ENCODE measurements around the gene DHX15.
"Not testable (repeated sequence)": the region's sequence is repeated elsewhere in the genome, so short reads cannot be mapped to it uniquely, and the experiment has no call there.

Gene DHX15

DNA sequence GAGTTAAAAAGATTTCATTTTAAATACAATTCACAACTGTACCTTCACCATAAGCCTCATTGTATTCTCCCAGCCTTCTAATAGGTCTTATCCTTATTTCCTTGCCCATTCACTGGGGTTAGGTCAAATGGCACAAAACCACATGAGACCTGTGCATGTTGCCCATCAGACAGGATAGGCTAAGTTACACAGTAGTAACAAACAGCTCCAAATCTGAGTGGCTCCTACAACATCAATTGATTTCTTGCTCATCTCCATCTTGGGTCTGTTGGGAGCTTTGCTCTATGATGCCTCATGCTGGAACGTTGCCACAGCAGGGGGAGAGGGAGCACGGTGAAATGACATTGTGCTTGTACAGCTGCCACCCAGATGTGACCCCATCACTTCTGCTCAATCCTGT, 70.6 kb downstream of the DHX15 start:
- Mint-ChIP-seq H3K4me3 (no peak overlapping the region), H3K27ac (no peak overlapping the region), H3K36me3 (ENCODE audit: low read depth) (peaks cover 22% of the 10 kb centered on the region), H3K9me3 (no peaks in the 10 kb centered on the region), H3K27me3 (no peaks in the 10 kb centered on the region), H3K4me1 (ENCODE audit: low read depth) (no peaks in the 10 kb centered on the region)
- intact Hi-C loops (cut with micrococcal nuclease) = no loop called here

DNA sequence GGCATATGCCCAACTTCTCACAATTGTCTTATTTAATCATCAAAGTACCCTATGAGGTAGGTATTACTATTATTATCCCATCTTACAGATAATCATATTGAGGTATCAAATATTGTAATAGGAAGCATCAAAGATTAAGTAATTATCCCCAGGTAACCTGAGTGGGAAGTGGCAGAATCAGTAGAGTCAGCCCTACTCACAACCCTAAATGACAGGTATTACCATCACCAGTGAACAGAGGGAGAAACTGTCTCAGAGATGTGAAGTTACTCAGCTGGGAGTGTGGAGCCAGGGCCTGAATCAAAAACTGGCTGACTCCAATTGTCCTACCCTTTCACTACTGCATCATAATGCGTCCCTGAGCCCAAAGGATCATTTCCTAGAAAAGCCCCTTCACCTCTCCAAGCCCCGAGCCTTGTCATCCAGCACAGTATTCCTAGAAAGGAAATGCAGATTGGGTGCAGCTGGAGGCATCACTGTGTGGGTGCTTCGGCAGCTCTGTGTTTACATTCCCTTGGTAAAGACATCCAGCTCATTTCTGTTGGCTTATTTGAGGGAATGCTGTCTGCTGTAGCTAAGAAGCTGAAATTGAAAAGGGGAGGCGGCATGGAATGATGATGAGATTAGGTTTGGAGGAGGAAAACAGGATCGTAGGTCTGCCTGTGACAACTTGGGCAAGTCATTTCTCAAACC, 72.8 kb downstream of the DHX15 start:
- Mint-ChIP-seq H3K27ac (no peak overlapping the region), H3K27me3 (peaks cover 1% of the 10 kb centered on the region), H3K36me3 (ENCODE audit: low read depth) (peaks cover 10% of the 10 kb centered on the region), H3K9me3 (no peaks in the 10 kb centered on the region), H3K4me1 (ENCODE audit: low read depth) (no peaks in the 10 kb centered on the region), H3K4me3 (no peak overlapping the region)
- intact Hi-C loops (cut with micrococcal nuclease) = no loop called here

DNA sequence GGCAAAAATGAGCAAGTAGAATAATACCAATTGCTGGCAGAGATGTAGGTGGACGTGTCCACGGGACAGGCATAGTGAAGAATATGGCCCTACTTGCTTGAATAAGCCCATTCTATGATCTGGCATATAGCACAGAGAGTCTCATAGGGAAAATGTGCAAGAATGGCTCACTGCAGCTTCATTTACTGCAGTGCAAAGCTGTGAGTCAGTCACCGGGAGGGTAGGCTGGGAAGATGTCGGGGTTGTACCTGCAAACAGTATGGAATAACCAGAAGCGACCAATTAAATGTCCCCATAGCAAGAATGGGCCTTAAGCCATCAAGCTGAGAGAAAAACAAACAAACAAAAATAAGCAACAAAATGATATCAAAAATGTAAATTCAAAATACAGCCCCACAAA, 74.3 kb downstream of the DHX15 start:
- intact Hi-C loops (cut with micrococcal nuclease) = no loop called here
- H3K9me3 Mint-ChIP-seq = no peaks in the 10 kb centered on the region
- no peak overlapping the region for H3K4me3 Mint-ChIP-seq
- H3K36me3 Mint-ChIP-seq (ENCODE audit: low read depth) = no peaks in the 10 kb centered on the region
- no peaks in the 10 kb centered on the region for H3K4me1 Mint-ChIP-seq (ENCODE audit: low read depth)
- peaks cover 1% of the 10 kb centered on the region for H3K27me3 Mint-ChIP-seq
- H3K27ac Mint-ChIP-seq = no peak overlapping the region

DNA sequence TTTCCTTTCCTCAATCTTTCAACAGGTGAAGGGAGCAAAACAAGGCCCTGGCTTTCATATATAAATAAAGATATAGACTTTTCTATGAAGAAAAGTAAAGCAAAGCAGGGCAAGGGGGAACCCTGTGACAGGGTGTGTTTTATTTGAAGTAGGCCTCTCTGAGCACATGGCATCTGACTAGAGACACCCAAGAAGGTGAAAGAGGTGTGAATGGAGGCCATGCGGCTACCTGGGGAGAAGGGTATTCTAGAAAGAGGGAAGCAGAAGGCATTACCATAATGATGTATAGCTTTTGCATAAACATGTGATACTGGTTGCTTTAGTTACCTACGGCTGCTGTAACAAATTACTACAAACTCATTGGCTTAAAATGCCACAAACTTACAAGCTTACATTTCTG, 75.8 kb downstream of the DHX15 start:
- H3K27ac Mint-ChIP-seq = no peak overlapping the region
- intact Hi-C loops (cut with micrococcal nuclease) = no loop called here
- peaks cover 1% of the 10 kb centered on the region for H3K27me3 Mint-ChIP-seq

DNA sequence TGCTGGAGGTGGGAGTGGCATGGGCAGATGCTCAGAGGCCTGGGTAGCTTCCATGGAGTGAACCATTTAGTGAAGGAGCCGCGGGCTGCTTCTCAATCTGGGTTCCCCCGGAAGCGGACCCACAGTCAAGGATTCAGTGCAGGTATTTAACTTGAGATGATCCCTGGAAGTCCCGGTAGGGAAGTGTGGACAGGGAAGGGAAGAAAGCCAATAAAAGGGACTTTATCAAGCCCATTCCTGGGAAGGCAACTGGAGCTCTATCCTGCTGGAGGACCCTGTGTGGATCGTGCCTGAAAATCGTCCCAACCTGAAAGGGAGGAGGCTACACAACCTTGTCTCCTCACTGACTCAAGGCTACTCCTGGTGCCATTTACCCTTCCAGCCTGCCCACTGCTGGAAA, 76.9 kb downstream of the DHX15 start:
- Mint-ChIP-seq H3K27me3 (peaks cover 3% of the 10 kb centered on the region), H3K4me3 (no peak overlapping the region), H3K9me3 (no peaks in the 10 kb centered on the region), H3K4me1 (ENCODE audit: low read depth) (no peaks in the 10 kb centered on the region), H3K27ac (no peak overlapping the region), H3K36me3 (ENCODE audit: low read depth) (no peaks in the 10 kb centered on the region)
- intact Hi-C loops (cut with micrococcal nuclease) = no loop called here

More for the DNA sequence above, 75.8 kb downstream of the DHX15 start:
- Mint-ChIP-seq H3K36me3 (ENCODE audit: low read depth) (no peaks in the 10 kb centered on the region), H3K4me1 (ENCODE audit: low read depth) (no peaks in the 10 kb centered on the region), H3K9me3 (no peaks in the 10 kb centered on the region), H3K4me3 (no peak overlapping the region)

DNA sequence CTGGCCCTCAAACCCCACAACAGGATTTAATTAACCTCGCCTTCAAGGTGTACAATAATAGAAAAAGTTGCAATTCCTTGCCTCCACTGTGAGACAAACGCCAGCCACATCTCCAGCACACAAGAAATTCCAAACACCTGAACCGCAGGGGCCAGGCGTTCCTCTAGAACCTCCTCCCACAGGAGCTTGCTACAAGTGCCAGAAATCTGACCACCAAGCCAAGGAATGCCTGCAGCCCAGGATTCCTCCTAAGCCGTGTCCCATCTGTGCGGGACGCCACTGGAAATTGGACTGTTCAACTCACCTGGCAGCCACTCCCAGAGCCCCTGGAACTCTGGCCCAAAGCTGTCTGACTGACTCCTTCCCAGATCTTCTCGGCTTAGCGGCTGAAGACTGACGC, 81.3 kb downstream of the DHX15 start:
- H3K4me1 Mint-ChIP-seq (ENCODE audit: low read depth); H3K4me3 Mint-ChIP-seq; intact Hi-C loops (cut with micrococcal nuclease); H3K27me3 Mint-ChIP-seq; H3K27ac Mint-ChIP-seq; H3K9me3 Mint-ChIP-seq; H3K36me3 Mint-ChIP-seq (ENCODE audit: low read depth): not testable (repeated sequence)

DNA sequence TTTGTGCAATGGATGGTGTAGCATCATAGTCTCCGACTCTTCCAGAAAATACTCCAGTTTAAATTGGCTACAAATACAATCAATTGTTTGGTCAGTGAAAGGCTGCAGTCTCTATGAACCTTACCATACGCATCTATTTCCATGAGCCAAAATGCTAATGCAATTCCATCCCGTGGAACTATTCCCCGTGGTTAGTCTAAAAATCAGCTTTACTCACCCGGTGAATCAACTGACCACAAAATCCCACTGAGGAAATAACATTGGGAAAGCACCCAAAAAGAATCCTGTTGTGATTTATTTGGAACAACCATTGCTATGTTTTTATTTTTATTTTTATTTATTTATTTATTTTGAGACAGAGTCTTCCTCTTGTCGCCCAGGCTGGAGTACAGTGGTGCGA, 87.1 kb downstream of the DHX15 start:
- Mint-ChIP-seq H3K9me3 (no peaks in the 10 kb centered on the region), H3K27ac (no peak overlapping the region), H3K4me3 (no peak overlapping the region), H3K36me3 (ENCODE audit: low read depth) (no peaks in the 10 kb centered on the region), H3K27me3 (peaks cover 4% of the 10 kb centered on the region), H3K4me1 (ENCODE audit: low read depth) (peaks cover 6% of the 10 kb centered on the region)
- intact Hi-C loops (cut with micrococcal nuclease) = no loop called here

DNA sequence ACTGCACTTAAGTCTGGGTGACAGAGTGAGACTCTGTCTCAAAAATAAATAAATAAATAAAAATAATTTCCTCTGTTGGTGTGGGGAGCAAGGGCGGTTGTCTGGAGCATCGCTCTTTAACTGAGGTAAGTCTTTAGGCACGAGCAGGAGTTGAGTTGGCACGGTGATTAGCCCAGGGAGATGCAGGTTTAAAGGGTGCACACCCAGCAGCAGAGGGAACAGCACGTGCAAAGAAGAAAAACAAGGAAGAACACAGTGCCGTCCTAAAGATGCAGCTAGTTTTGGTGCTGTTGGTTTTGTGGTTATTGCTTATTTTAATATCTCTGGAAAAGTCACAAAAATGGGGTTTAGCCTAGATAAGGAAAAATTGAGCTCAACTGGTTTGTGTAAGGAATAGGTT, 87.8 kb downstream of the DHX15 start:
- intact Hi-C loops (cut with micrococcal nuclease) = no loop called here
- H3K27ac Mint-ChIP-seq = no peak overlapping the region
- H3K4me1 Mint-ChIP-seq (ENCODE audit: low read depth) = peaks cover 6% of the 10 kb centered on the region
- H3K27me3 Mint-ChIP-seq = peaks cover 2% of the 10 kb centered on the region
- H3K36me3 Mint-ChIP-seq (ENCODE audit: low read depth) = no peaks in the 10 kb centered on the region
- no peak overlapping the region for H3K4me3 Mint-ChIP-seq
- no peaks in the 10 kb centered on the region for H3K9me3 Mint-ChIP-seq

DNA sequence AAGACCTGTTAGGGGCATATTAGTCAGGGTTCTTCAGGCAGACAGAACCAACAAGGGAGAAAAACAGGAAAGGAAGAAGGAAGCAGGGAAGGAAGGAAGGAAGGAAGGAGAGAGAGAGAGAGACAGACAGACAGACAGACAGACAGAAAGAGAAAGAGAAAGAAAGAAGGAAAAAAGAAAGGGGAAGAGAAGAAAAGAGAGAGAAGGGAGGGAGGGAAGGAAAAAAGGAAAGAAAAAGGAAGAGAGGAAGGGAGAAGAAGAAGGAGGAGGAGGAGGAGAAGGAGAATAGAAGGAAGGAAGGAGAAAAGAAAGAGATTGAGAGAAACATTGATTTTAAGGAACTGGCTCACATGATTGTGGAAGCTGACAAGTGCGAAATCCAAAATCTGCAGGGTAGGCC, 89.0 kb downstream of the DHX15 start:
- Mint-ChIP-seq H3K36me3 (ENCODE audit: low read depth) (no peaks in the 10 kb centered on the region), H3K9me3 (no peaks in the 10 kb centered on the region), H3K27me3 (peaks cover 2% of the 10 kb centered on the region), H3K4me3 (no peak overlapping the region), H3K27ac (no peak overlapping the region), H3K4me1 (ENCODE audit: low read depth) (peaks cover 6% of the 10 kb centered on the region)
- intact Hi-C loops (cut with micrococcal nuclease) = no loop called here

DNA sequence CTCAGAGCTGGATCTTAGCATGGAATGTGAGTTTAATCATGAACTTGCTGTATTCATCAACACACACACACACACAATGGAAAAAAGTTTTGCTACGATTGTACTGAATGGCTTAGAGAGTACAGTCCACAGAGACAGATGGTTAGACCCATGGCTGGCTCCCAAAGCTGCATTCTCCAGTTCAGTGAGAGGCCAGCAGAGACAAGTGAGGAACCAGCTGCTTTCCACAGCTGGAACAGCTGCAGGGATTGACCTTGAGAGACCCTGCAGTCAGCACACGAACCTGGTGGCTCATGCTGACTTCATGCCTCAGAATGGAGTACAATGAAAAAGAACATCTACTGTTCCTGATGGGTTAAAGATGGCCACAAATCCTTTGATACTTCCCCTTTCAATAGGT, 94.5 kb downstream of the DHX15 start:
- intact Hi-C loops (cut with micrococcal nuclease) = loop anchor here (10.0 kb wide), 1 partner anchor 655 kb away; no protein-coding TSS in a partner anchor
- no peaks in the 10 kb centered on the region for H3K9me3 Mint-ChIP-seq

DNA sequence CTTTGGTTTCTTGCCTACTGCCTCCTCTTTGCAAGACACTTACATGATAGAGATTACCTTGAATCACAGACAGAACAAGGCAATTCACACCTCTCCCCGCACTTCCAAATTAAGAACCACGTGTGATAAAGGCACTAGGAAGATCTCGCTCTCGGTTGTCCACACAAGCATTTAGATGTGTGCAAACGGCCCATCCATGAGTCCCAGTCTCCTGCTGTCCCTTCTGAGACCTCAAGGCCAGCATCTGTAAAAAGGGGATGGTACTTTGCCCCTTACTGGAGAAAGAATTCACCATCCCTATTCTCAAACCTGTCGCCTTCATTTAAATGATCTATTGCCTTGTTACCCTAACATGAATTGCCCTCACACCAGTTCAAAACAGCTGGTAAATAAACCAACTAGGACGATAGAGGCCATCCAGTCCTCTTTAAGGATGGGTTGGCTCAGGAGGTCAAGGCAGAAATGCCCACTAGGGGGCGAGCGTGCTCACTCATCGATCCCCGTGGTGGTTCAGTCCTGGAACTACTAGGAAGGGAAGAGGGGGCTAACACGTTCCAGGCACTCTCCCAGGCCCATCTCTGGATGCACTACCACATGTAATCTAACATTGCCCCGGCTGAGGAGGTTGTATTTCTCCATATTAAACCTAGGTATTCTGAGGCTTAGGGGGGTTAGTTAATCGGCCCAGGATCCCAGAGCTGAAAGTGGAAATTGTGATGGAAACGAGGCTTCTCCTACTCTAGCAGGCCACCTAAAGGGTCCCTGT, 95.8 kb downstream of the DHX15 start:
- Mint-ChIP-seq H3K4me3 (no peak overlapping the region), H3K27me3 (peaks cover 10% of the 10 kb centered on the region), H3K36me3 (ENCODE audit: low read depth) (no peaks in the 10 kb centered on the region), H3K4me1 (ENCODE audit: low read depth) (no peaks in the 10 kb centered on the region), H3K9me3 (no peaks in the 10 kb centered on the region), H3K27ac (no peak overlapping the region)
- intact Hi-C loops (cut with micrococcal nuclease) = loop anchor here (1.0 to 10.0 kb wide), 3 partner anchors 199 to 656 kb away; no protein-coding TSS in a partner anchor

More for the DNA sequence above, 94.5 kb downstream of the DHX15 start:
- Mint-ChIP-seq H3K27me3 (peaks cover 10% of the 10 kb centered on the region), H3K4me3 (no peak overlapping the region), H3K27ac (no peak overlapping the region), H3K36me3 (ENCODE audit: low read depth) (no peaks in the 10 kb centered on the region), H3K4me1 (ENCODE audit: low read depth) (no peaks in the 10 kb centered on the region)

DNA sequence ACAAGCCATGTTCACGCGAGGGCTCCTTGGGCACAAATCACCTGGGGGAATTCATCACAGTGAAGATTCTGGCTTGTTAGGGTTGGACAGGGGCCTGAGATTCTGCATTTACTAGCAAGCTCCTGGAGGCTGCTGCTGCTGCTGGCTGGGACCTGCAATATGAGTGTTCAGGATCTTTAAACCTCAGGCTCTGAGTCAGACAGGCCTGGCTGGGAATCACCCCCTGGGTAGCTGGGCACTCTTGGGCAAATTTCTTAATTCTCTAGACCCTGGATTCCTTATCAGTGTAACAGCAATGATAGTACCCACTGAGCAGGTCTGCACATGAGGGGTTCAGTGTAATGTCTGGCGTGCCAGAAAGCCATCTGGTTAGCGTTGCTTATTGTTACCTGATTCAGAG, 101.5 kb downstream of the DHX15 start:
- H3K27me3 Mint-ChIP-seq = peaks cover 18% of the 10 kb centered on the region
- no peak overlapping the region for H3K4me3 Mint-ChIP-seq
- no peak overlapping the region for H3K27ac Mint-ChIP-seq
- H3K4me1 Mint-ChIP-seq (ENCODE audit: low read depth) = no peaks in the 10 kb centered on the region
- no peaks in the 10 kb centered on the region for H3K36me3 Mint-ChIP-seq (ENCODE audit: low read depth)
- H3K9me3 Mint-ChIP-seq = no peaks in the 10 kb centered on the region
- intact Hi-C loops (cut with micrococcal nuclease) = loop anchor here (10.0 kb wide), 1 partner anchor 662 kb away; no protein-coding TSS in a partner anchor

DNA sequence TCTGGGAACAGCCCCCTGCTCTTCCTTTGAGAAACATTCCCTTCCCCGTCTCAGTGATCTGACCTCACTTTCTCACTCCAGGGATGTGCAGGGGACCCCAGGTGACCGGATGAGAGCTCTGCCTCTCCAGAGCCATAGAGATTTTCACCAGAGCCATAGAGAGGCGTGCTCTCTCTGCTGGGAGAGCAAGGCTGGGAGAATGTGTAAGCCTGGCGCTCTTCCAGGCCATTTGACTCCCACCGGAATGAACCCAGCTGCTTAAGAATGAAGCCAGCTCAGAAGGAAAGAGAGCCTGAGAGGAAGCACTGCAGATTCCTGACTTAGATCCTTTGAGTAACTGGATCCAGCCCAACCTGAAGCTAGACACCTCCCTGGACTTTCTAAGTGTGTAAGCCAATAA, 106.4 kb downstream of the DHX15 start:
- intact Hi-C loops (cut with micrococcal nuclease) = no loop called here
- peaks cover 59% of the 10 kb centered on the region for H3K27me3 Mint-ChIP-seq
- no peaks in the 10 kb centered on the region for H3K36me3 Mint-ChIP-seq (ENCODE audit: low read depth)
- no peaks in the 10 kb centered on the region for H3K9me3 Mint-ChIP-seq
- peaks cover 7% of the 10 kb centered on the region for H3K4me1 Mint-ChIP-seq (ENCODE audit: low read depth)
- no peak overlapping the region for H3K27ac Mint-ChIP-seq
- H3K4me3 Mint-ChIP-seq = no peak overlapping the region
